Fibroblast of the aortic adventitia (primary cell): ENCODE data around the gene NUP210L. TPM values are rescaled to one million over a fixed set of nuclear protein-coding genes. Genes with fewer than 3 reads are reported as not detected.
A peak's percentile ranks its signal among the peaks of the same experiment; 100 is the strongest.

ENCODE experiments used
- DNase-seq: peaks from one replicate; pipeline ENCODE4 v3.0.0-alpha.2; 2010; ENCODE audit warnings: low read depth
- H3K4me3 ChIP-seq: 2 replicates; pipeline ENCODE4 v1.5.1; 2011; ENCODE audit warnings: low read depth, mild to moderate bottlenecking, control low read depth, low read length, moderate library complexity
- CTCF ChIP-seq: IDR thresholded peaks from 2 replicates; pipeline ENCODE4 v1.5.1; 2011; ENCODE audit warnings: mild to moderate bottlenecking, low read length, control low read depth, inconsistent platforms; ENCODE audit not compliant: insufficient read depth
- small RNA-seq: library from RNA; depleted of rRNA; stranded (forward); fragments of <200 nt; gene quantifications from one replicate; pipeline ENCODE3, GENCODE V24; 2012
- total RNA-seq: library from RNA; depleted of rRNA; stranded (reverse); fragments of >200 nt; gene quantifications from 2 replicates; pipeline ENCODE4 v1.2.3, GENCODE V29; 2012; ENCODE audit warnings: low replicate concordance

Gene NUP210L
- total RNA-seq, 1 donor, result 0.09 TPM

GRCh38 chr1:153945131-153945794 lies 209.6 kb downstream of the NUP210L start:
- peak overlapping the region; percentile 86 for H3K4me3 ChIP-seq
- peak; percentile 60 for DNase-seq
- no peak for TF ChIP-seq CTCF

GRCh38 chr1:153944827-153945117 lies 210.1 kb downstream of the NUP210L start:
- DNase-seq, result no peak
- H3K4me3 ChIP-seq, result peak overlapping the region; percentile 86
- no peak for TF ChIP-seq CTCF

DNA sequence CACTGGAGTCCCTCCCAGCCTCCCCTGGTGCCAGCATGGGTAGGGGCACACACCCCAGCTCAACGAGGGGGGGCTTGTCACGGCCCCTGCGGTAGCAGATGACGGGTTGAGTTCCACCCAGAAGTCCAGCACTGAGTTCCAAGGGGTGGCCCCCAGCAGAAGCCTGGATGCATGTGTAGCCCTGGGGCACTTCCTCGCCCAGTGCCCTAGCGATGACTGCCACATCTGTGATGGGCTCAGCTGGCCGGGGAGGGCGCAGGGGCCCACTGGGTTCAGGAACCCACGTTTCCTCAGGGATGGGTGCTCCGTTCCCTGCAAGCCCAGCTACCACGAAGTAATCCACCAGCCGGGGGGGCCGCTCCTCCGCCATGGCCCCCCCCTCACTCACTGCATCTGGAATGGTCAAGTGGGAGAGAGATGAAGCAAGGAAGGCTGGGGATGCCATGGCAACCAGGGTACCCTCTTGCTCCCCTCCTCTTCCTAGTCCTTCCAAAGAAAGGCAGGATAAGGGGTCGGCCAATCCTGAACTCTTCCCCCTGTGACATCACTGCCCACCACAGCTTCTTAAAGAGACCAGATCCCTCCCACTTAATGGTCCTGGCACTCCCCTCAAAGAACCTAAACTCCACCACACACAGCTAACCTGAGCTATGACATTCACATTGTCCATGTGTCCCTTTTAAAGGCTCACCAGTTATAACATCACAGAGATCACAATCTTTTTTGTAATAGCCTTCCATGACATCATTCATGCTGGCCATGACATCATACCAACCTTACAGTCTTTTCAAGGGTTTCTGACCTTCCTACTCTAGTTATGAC lies 210.7 kb downstream of the NUP210L start:
- TF ChIP-seq CTCF, result no peak

GRCh38 chr1:153942766-153943549 lies 211.9 kb downstream of the NUP210L start:
- TF ChIP-seq CTCF, result no peak
- H3K4me3 ChIP-seq, result no peak overlapping the region
- DNase-seq, result no peak

More for the DNA sequence above, 210.7 kb downstream of the NUP210L start:
- no peak for DNase-seq
- H3K4me3 ChIP-seq, result no peak overlapping the region

Small RNAs within 50 kb of the gene (small RNA-seq; reads per million reads assigned to genes)
- gene MIR190B, result 0.83 reads per million, percentile 22 among the genes with 10 or more reads in this experiment
- gene MIR5698, result not detected
- gene MIR6737, result not detected
- not detected for gene RNU6-179P

Other genes with a start within 250 kb of the NUP210L start
- gene GATAD2B, start 232.1 kb downstream of the NUP210L start, total RNA-seq, result 8.0 and 11.3 TPM in 2 replicates
- gene DENND4B, start 208.4 kb downstream of the NUP210L start, total RNA-seq, result 14.9 and 23.2 TPM in 2 replicates
- 6.6 and 8.6 TPM in 2 replicates for gene CRTC2, start 196.5 kb downstream of the NUP210L start, total RNA-seq
- gene SLC39A1, start 191.5 kb downstream of the NUP210L start, total RNA-seq, result 74.1 and 85.9 TPM in 2 replicates
- 3.3 and 5.9 TPM in 2 replicates for gene CREB3L4, start 187.2 kb downstream of the NUP210L start, total RNA-seq
- gene JTB, start 177.4 kb downstream of the NUP210L start, total RNA-seq, result 73.9 and 132 TPM in 2 replicates
- 103 and 308 TPM in 2 replicates for gene RAB13, start 168.7 kb downstream of the NUP210L start, total RNA-seq
- gene RPS27, start 164.3 kb downstream of the NUP210L start, total RNA-seq, result 442 and 2,665 TPM in 2 replicates
- gene TPM3, start 37.0 kb upstream of the NUP210L start, total RNA-seq, result 427 and 649 TPM in 2 replicates
- gene CFAP141, start 51.3 kb upstream of the NUP210L start, total RNA-seq, result not detected in 2 replicates
- 115 and 121 TPM in 2 replicates for gene UBAP2L, start 65.9 kb upstream of the NUP210L start, total RNA-seq
- gene HAX1, start 117.6 kb upstream of the NUP210L start, total RNA-seq, result 115 and 141 TPM in 2 replicates
- gene AQP10, start 166.0 kb upstream of the NUP210L start, total RNA-seq, result not detected in 2 replicates
- gene ATP8B2, start 170.5 kb upstream of the NUP210L start, total RNA-seq, result 58.3 and 231 TPM in 2 replicates